NCI-H1694 treated with DMSO at 0.1 percent for 48 hours (cell line): Measurements from ENCODE around the gene KDM1A.
"Not testable (repeated sequence)": the region's sequence is repeated elsewhere in the genome, so short reads cannot be mapped to it uniquely, and the experiment has no call there.

ENCODE experiments used
- DNase-seq: peaks from one replicate; lab custom pipeline; 2025; lab: John Stamatoyannopoulos, UW

Gene KDM1A

DNA sequence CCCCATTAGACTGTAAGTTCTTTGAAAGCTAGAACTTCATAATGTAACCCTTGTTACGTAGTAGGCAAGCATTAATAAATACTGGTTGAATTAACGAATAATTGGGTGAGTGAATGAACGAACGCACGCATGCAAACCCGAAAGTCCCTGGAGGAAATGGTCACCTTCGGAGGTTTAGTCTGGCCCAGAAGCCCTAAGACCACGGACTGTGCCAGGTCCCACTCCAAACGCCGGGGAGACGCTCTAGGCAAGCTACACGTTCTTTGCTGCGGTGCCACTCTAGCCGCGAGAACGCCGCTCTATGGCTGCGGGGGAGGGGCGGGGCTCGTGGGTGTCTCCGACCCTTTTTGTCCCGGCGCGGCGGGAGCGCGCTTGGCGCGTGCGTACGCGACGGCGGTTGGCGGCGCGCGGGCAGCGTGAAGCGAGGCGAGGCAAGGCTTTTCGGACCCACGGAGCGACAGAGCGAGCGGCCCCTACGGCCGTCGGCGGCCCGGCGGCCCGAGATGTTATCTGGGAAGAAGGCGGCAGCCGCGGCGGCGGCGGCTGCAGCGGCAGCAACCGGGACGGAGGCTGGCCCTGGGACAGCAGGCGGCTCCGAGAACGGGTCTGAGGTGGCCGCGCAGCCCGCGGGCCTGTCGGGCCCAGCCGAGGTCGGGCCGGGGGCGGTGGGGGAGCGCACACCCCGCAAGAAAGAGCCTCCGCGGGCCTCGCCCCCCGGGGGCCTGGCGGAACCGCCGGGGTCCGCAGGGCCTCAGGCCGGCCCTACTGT is at the start of gene KDM1A:
Gene KDM1A (plus strand): TSS at position 375 of the 769 bp plus-strand sequence. CDS start 129 bp downstream, at position 504.
- DNase-seq, result peak; percentile 86

- DNase-seq, result no peak
Observed at GRCh38 chr1:22970096-22970495, 49.2 kb upstream of the KDM1A start.

- no peak for DNase-seq
Observed at GRCh38 chr1:22971161-22971560, 48.1 kb upstream of the KDM1A start.

GRCh38 chr1:22971611-22972405 is 47.5 kb upstream of the KDM1A start:
- no peak for DNase-seq

DNA sequence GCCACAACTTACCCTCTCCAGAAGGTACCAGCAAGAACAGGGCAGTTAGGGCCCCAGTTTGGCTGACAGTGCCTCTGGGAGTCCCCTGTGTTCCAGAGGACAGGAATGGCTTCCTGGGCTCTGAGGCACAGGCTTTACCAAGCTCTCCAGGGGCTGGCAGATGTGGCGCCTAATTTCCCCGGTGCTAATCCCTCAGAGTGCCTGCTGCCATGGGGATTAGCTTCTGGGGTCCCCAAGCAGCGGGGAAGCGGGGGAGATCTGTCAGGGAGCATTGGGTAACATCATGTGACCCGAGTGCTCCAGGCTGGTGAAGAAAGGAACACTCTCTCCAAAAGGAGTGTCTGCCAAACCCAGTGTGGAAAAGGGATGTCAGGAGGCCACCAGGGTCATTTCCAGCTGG is 46.5 kb upstream of the KDM1A start, which contains the start of gene LACTBL1:
Gene LACTBL1 (minus strand): TSS at position 107 of the 400 bp plus-strand sequence. CDS start 550 bp downstream, outside the sequence.
- DNase-seq, result no peak

DNA sequence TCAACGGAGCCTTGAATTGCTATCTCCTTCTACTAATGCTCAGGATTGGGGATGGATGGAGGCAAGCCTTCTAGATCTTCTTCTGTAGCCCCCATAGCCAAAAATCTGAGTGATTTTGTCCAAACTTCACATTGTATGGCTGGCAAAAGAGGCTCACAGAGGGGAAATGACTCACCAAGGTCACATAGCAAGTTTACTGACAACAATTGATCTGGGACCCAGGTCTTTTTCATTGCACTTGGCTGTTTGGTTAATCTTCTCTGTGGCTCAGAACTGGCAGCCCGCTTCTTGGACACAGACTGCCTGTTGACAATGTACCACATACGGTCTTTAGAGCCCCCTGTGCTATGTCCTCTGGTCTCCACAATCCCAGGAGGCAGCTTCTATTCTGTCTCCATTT is 43.6 kb upstream of the KDM1A start:
- no peak for DNase-seq

- no peak for DNase-seq
Observed at GRCh38 chr1:22976127-22976460, 43.2 kb upstream of the KDM1A start.

GRCh38 chr1:22976461-22977243 is 42.6 kb upstream of the KDM1A start:
- DNase-seq, result peak; percentile 73

- no peak for DNase-seq
Observed at GRCh38 chr1:22978299-22978698, 41.0 kb upstream of the KDM1A start.

DNA sequence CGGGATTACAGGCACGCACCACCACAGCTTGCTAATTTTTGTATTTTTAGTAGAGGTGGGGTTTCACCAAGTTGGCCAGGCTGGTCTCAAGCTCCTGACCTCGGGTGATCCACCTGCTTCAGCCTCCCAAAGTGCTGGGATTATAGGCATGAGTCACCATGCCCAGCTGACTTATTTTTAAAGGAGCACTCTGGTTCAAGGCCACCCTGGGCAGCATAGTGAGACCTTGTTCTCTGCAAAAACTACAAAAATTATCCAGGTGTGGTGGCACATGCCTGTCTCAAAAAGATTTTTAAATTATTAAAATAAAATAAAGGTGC is 38.8 kb upstream of the KDM1A start:
- not testable (repeated sequence) for DNase-seq

DNA sequence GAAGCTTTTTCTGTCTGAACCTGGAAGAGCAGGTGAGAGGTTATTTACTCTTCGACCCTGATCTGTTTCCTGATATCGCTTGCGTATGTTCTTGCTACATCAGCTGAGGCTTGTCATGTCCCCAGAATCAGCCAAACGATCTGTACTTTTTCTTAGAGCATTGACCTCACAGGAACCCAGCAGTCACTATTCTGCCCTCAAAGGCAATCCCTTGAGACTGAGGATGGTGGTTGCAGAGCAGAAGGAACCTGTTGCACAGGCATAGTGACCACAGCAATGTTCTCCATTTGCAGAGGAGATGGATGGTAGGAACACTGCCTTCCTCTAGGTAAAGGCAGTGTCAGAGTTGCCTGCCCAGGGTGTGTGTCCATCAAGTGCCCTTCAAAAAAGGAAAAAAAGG is 35.3 kb upstream of the KDM1A start:
- DNase-seq, result no peak

- not testable (repeated sequence) for DNase-seq
Observed at GRCh38 chr1:22992384-22992783, 26.9 kb upstream of the KDM1A start.

DNA sequence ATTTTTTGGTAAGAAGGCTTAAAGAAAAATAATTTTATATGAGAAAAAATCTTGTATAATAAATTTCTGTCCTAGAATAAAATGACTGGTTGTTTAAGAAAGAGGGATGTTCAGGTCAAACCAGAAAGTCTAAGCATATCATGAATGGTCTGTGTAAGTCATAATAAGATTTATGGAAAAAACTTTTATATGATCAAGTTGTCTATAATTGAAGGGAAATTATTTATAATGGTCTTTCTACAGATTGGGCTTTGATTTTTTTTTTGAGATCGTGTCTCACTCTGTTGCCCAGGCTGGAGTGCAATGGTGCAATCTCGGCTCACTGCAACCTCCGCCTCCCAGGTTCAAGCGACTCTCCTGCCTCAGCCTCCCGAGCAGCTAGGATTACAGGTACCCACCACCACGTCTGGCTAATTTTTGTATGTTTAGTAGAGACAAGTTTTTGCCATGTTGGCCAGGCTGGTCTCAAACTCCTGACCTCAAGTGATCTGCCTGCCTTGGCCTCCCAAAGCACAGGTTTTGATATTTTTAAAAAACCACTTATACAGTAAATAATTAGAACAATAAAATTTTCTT is 26.0 kb upstream of the KDM1A start:
- DNase-seq, result not testable (repeated sequence)

DNA sequence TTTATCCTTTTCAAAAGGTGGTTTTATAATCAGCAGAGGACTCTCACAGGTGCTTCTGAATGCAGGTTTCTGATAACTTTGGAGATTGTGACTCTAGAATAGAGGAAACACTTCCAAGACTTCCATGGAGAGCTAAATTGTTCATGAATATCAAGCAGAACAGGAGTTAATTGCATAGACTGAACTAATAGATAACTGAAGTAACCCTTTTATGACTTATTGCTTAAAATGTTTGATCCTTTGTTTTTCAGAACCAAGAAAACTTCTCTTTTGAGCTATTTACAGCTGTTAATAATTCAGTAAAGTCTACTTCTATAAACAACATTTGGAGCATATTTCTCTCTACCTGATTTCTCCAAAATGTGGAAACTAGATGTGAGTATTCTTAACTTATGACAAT is 23.5 kb upstream of the KDM1A start:
- no peak for DNase-seq

- DNase-seq, result not testable (repeated sequence)
Observed at GRCh38 chr1:22997528-22997927, 21.7 kb upstream of the KDM1A start.

GRCh38 chr1:23000133-23000532 is 19.1 kb upstream of the KDM1A start:
- DNase-seq, result not testable (repeated sequence)

DNA sequence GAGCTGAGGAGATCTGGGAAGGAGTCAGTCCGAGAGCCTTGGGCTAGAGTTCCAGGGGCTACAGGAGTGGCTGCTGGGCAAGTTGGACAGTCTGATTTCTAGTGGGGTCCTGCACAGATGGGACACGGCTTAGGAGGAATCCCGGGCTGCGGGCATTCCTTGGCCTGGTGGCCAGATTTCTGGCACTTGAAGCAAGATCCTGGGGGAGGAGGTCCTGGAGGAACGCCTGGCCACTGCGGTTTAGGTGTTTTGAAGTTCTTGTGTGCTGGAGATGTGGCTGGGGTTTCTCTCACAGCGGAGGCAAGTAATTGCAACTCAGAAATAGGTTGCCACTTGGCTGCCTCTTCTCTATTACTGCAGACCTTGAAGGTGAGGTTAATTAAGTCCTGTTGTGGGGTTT is 17.1 kb upstream of the KDM1A start:
- DNase-seq, result not testable (repeated sequence)

GRCh38 chr1:23004112-23004511 is 15.2 kb upstream of the KDM1A start:
- DNase-seq, result no peak

DNA sequence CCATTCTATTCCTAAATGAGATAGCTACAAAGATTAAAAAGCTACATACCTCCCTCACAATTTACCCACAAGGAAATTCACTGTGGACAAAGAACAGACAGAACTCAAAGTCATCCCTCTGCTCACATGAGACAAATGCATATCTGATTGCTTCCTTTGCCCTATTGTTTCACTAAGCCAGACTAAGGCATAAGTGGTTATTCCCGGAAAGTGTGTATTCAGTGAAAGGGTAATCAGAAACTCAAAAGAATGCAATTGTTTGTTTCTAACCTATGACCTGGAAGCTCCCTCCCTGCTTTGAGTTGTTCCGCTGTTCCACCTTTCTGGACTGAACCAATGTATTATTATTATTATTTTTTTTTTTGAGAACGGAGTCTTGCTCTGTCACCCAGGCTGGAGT is 14.5 kb upstream of the KDM1A start:
- not testable (repeated sequence) for DNase-seq

DNA sequence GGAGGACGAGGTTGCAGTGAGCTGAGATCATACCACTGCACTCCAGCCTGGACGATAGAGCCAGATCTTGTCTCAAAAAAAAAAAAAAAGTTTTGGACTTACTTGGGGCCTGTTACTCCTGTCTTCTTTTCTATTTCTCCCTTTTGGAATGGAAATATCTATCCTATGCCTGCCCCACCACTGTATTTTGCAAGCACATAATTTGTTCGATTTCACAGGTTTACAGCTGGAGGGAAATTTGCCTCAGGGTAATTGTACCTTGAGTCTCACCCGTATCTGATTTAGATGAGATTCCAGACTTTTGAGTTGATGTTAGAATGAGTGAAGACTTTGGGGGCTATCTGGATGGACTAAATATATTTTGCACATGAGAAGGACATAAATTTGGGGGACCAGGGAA is 12.2 kb upstream of the KDM1A start:
- DNase-seq, result no peak

GRCh38 chr1:23008901-23009300 is 10.4 kb upstream of the KDM1A start:
- no peak for DNase-seq

DNA sequence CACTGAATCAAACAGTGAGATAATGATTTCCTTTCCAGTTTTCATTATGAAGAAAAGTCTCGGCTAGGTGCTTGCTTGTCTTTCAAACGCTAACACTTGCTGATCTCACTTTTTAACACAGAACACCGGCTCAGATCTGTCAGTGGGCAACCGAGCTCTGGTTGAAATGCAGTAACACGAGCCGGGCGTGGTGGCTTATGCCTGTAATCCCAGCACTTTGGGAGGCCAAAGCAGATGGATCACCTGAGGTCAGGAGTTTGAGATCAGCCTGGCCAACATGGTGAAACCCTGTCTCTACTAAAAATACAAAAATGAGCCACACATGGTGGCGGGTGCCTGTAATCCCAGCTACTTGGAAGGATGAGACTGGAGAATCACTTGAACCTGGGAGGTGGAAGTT is 9.2 kb upstream of the KDM1A start:
- DNase-seq, result not testable (repeated sequence)
